ENCODE results near the gene CNST.
"Not testable (repeated sequence)": the region's sequence is repeated elsewhere in the genome, so short reads cannot be mapped to it uniquely, and the experiment has no call there.

CNST gene

DNA sequence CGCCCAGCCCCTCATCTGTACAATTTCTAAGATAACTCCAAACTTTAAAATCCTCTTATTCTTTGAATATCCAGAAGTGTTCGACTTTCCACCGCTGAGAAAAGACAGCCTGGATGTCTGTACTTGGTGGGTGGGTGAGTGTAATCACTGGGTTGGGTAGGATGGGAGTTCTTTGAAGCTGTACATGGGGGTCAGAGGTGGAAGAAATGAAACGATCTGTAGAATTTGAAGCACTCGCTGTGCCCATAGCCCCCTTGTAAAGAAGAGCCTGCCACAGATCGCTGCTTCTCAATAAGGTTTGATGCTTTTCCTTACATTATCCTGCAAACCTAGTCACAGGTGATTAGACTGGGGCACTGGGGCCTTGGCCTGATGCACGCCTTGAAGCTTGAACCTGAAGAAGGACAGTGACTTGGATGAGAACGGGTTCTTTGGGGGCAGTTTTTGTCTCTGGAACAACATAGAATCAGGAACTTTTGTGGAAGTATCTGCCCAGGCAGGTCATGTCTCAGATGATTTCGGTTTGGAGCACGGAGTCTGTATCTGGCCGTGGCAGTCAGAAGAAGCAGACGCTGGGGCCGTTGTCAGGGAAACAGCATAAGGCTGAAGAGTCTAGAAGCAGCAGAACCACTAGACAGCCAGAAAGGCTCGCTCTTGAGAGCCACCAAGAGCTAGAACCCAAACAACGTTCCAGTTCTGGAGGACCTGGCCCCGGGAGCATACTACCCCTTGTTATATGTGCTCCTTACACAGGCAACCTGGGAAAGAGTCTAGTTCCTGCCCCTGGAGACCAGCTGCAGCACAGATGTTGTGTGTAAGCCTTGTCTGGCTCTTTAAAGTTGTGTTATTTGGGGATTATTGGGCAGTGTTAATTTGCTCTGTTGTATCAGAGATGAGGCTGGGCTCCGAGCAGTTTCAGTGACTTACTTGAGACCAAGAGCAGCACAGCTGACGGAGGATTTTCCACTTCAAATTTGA lies 112.8 kb downstream of the CNST start:
- DNase-seq (ENCODE audit: low read depth): no peak

DNA sequence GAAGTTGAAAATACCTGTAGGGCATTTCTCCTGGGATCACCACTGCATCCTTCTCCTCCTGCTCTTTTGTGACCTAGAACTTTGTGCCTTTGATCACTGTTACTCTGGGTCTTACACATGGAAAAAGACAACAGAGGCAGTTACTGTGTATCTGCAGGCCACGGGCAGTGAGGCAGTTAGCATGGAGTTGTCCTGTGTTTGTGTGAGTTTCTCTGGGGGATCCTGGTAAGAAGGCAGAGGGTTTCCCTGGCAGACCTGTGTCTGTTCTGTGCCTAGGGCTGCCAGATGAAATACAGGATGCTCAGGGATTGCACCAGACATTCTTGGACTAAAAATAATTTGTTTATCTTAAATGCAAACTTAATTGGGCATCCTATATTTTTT lies 113.5 kb downstream of the CNST start:
- DNase-seq (ENCODE audit: low read depth): no peak

DNA sequence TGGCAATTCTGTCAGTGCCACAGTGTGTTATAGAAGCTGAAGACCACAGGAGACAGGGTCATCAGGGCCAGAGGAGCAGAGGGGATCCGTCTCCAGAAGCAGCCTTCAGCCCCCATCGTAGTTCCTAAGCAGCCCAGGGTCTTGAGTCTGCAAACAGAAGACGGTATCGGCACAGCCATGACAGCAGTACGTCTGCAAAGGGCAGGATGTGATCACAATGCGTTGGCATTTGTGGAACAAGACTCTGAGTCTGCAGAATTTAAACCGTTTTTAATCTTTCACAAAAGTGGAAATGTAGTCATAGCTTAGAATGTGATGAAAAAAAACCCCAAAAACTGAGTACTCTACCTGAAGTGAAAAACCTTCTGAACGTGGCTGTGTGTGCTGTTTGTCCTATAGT lies 113.9 kb downstream of the CNST start:
- no peak for DNase-seq (ENCODE audit: low read depth)

DNA sequence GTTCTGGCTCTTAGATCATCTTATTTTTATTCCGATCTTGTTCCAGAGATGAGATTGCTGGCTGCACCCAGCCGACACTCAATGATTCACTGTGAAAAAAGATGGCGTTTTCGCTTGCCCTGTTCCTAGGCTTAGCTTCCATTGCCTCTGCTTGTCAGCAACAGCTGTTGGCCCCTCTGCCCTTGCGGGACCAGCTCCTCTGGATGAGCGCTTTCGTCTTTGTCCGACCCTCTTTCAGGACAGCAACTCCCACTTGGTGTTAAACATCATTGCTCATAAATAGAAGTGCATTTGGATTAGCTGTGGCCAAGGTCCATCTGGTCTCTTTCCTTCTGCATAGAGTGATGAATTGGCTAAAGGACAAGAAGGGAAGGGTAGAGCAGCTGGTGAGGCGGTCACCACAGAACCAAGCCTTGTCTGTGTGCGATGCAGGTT lies 114.5 kb downstream of the CNST start:
- no peak for DNase-seq (ENCODE audit: low read depth)

DNA sequence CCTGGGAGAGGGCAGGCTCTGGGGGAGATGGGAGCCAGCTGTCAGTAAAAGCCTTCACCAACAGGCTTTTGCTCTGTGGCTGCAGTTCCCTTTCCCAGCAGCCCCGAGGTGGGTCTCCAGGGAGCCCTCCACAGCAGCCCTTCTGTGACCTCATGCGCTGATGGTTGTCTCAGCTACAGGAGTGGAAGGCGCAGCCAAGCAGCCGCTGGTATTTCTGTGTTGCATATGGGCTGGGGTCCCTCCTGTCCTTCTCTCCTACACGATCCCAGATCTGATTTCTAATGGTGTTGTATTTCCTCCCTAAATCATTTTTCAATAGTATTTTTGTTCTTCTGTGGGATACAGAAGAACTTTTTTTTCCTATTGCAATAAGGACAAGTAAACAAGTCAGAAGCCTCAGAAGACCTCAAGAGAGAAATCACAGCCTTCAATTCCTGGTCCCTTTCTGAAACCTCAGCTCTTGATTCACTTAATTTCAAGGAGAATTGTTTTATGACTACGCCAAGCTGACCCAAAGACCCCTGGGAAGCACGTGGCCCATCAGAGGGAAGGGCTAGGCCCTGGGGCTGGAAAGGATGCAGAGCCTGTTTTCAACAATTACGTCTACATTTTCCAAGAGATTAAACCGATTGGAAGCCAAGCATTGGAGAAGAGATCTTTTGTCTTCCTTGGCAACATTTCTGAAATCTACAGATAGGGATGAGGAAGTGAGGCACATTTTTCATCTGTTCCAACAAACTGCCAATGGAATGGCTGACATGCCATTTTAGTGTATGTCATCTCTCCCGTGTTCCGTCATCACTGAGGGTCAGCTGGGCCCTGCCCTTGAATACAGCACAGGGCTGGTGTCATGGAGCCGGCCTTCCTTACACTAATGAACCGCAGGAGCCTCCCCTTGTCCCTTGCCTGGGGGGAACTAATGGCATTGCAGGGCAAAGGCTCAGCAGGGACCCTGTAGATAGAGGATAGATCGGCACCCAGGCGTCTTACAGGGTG lies 115.9 kb downstream of the CNST start:
- no peak for DNase-seq (ENCODE audit: low read depth)

- DNase-seq (ENCODE audit: low read depth): no peak
These were observed 117.3 kb downstream of the CNST start for GRCh38 chr1:246683521-246683920.

DNA sequence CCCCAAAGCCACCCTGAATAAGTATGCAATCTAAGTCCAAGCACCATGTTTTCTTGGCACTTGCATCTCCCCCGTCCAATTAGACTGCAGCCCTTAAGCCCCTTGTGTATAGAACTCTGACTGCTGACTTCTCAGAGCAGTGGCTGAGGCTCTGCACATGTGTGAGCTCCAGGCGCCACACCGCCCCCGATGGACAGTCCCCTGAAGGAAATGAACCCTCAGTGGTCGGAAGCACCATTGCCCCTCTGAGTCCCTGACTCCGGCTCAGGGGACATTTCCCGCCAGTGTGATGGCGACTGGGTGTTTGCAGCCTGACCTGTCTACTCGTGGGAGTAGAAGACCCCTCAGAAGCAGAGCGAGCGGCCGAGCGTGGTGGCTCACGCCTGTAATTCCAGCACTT lies 120.7 kb downstream of the CNST start:
- no peak for DNase-seq (ENCODE audit: low read depth)

DNA sequence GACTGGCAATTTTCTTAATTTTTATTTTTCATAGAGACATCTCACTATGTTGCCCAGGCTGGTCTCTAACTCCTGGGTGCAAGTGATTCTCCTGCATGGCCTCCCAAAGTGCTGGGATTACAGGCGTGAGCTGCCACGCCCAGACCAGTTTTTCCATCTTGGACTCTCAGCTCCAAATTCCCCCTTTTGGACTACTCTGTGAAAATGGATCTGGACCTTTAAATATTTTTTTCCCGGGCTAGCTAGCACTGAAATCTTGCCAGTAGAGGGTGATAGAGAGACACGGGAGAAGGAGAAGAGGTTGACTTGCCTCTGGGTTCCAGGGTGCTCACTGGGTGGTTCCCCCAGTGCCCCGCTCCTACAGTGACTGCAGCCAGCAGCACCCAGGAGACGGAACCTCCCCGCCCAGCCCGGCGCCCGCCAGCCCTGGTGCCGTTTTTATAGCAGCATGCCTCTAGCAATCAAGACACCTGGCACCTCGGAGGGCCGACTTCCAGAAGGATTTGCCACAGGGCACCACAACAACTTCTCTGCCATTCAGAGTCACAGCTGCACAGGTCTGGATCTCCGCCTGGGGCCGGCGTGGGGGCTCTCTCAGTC lies 123.3 kb downstream of the CNST start:
- no peak for DNase-seq (ENCODE audit: low read depth)

DNA sequence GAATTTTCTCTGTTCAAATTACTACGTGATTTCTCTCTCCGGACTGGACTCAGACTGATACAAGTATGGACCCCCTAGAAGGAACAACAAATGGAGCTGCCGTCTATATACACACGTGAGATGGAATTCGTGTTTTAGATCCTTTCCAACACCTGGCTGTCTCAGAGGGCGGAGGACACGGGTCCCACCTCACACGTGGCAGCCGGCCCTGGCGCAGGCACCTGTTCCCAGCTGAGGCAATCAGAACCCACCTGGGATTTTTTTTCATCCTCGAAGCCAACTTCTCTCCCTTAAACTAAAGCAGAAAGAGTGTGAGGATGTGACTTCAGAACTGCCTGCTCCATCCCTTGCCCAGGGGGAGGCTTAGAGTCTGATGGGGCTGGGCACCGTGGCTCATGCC lies 123.8 kb downstream of the CNST start:
- DNase-seq (ENCODE audit: low read depth): no peak

GRCh38 chr1:246691622-246692495 lies 125.6 kb downstream of the CNST start:
- DNase-seq (ENCODE audit: low read depth): no peak

DNA sequence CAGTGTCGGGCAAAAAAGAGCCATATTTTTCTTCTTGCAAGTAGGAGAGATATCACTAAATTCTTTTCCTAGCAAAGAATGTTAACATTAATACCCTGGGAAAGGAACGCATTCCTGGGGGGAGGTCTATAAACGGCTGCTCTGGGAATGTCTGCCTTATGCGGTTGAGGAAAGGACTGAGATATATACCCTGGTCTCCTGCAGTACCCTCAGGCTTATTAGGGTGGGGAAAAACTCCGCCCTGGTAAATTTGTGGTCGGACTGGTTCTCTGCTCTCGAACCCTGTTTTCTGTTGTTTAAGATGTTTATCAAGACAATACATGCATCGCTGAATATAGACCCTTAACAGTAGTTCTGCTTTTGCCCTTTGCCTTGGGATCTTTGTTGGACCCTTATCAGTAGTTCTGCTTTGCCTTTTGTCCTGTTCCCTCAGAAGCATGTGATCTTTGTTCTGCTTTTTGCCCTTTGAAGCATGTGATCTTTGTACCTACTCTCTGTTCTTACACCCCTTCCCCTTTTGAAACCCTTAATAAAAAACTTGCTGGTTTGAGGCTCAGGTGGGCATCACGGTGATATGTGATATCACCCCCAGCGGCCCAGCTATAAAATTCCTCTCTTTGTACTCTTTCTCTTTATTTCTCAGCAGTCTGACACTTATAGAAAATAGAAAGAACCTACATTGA lies 128.1 kb downstream of the CNST start:
- not testable (repeated sequence) for DNase-seq (ENCODE audit: low read depth)

GRCh38 chr1:246695136-246695535 lies 128.9 kb downstream of the CNST start:
- no peak for DNase-seq (ENCODE audit: low read depth)

DNA sequence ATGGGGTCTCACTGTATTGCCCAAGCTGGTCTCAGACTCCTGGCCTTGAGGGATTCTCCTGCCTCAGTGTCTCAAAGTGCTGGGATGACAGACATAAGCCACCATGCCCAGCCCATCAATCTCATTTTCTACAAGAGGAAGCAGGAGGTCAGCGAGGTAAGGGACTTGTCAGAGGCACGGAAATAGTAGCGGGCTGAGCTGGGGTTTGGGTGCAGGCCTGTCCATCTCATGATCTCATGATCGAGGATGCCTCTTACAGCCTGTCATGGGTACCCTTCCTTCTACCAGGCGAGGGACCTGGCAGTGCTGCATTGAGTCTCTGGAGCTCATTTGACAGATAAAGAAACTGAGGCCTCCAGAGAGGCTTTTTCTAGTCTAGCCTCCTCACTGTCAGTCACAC lies 129.4 kb downstream of the CNST start:
- DNase-seq (ENCODE audit: low read depth): no peak

GRCh38 chr1:246698466-246699094 lies 132.3 kb downstream of the CNST start:
- DNase-seq (ENCODE audit: low read depth): no peak

DNA sequence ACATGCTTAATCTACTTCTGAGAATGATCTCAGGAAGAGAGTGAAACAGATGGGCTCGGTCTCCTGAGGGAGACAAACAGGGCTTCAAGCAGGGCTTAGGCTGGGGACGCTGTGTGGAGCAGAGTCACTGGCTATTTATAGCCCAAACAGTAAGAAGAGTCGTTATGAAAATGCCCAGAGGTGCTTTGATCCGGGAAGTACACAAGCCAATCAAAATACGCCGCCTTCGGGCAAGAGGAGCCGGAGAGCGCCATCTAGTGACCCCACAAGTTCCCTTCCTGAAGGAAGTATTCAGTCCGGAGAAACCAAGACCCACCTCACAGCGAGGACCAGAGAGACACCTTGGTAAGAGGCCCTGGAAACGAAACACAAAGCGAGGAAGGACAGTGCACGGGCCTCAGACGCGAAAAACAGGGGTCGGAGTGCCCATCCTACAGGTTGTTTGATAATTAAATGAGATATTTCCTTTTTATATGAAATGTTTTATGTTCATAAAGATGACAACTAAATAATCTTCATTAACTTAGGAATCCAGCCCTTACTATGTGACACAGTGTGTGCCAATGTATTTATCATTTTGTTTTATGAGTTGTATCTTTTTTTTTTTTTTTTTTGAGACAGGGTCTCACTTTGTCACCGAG lies 133.0 kb downstream of the CNST start:
- peak; percentile 52 for DNase-seq (ENCODE audit: low read depth)

- no peak for DNase-seq (ENCODE audit: low read depth)
These were observed 137.3 kb downstream of the CNST start for GRCh38 chr1:246703581-246703980.

GRCh38 chr1:246705368-246705767 lies 139.1 kb downstream of the CNST start:
- no peak for DNase-seq (ENCODE audit: low read depth)

DNA sequence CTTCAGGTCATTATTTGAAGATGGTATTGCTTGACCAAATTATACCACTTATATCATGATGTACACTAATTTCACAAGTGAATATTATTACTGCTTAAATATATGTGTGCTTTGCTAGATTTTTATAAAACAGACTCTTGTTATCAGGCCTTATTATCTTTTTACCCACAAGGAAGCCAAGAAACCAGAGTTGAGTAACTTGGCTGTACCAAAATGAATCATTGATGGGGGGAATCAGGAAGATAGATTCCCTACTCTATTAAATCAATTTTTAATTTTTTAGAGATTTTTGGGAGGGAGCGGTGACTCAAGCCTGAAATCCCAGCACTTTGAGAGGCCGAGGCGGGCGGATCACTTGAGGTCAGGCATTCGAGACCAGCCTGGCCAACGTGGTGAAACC lies 141.9 kb downstream of the CNST start:
- DNase-seq (ENCODE audit: low read depth): no peak

GRCh38 chr1:246709196-246709595 lies 142.9 kb downstream of the CNST start:
- DNase-seq (ENCODE audit: low read depth): no peak

DNA sequence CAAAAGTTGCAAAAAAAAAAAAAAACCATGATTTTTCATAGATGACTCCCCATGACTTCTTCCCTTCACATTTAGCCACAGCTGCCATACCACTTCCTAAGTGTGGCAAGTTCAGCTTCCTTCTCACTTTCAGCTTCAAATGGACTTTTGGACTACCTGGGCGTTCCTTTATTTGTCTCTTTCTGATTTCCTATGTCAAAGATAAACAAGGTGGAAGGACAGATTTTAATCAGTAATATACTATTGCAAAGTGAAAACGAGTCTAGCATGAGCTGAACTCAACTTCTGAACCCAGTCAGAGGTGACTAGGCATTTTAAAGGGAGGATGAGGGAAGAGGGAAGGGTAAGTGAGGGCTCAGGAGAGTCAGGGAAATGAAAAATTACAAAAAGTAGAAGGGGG lies 143.6 kb downstream of the CNST start:
- DNase-seq (ENCODE audit: low read depth): no peak
